Osteocyte (in vitro differentiated cells): Measurements from ENCODE around the gene TBCEL. TPM values are rescaled to one million over a fixed set of nuclear protein-coding genes. Genes with fewer than 3 reads are reported as not detected.

ENCODE experiments used
- DNase-seq: peaks from one replicate; pipeline ENCODE4 v3.0.0; 2021; ENCODE audit warnings: mixed read lengths; ENCODE audit not compliant: unreplicated experiment; ENCODE audit errors: extremely low spot score
- H3K27ac Mint-ChIP-seq: one replicate; pipeline ENCODE4 v1.8.0; 2021; ENCODE audit warnings: mild to moderate bottlenecking, mixed read lengths; ENCODE audit not compliant: unreplicated experiment
- H3K27me3 Mint-ChIP-seq: one replicate; pipeline ENCODE4 v1.8.0; 2021; ENCODE audit warnings: mixed read lengths; ENCODE audit not compliant: unreplicated experiment
- H3K36me3 Mint-ChIP-seq: one replicate; pipeline ENCODE4 v1.8.0; 2021; ENCODE audit warnings: mixed read lengths; ENCODE audit not compliant: unreplicated experiment
- H3K4me1 Mint-ChIP-seq: one replicate; pipeline ENCODE4 v1.8.0; 2021; ENCODE audit warnings: mixed read lengths; ENCODE audit not compliant: unreplicated experiment
- H3K4me3 Mint-ChIP-seq: one replicate; pipeline ENCODE4 v1.8.0; 2021; ENCODE audit warnings: mild to moderate bottlenecking, moderate library complexity, mixed read lengths; ENCODE audit not compliant: unreplicated experiment
- H3K9me3 Mint-ChIP-seq: one replicate; pipeline ENCODE4 v1.8.0; 2021; ENCODE audit warnings: mixed read lengths; ENCODE audit not compliant: unreplicated experiment
- CTCF ChIP-seq: fragments of 200-600 bp; sonication (generic); IDR thresholded peaks from 2 replicates; pipeline ENCODE4 v1.5.0; 2021; ENCODE audit warnings: antibody characterized with exemption, mild to moderate bottlenecking, moderate library complexity
- total RNA-seq: library from RNA; stranded (reverse); gene quantifications from 2 replicates; pipeline ENCODE4 v1.2.1, GENCODE V29; 2021

Gene TBCEL
- total RNA-seq, 1 donor from 2014 or later: 40.4 TPM

- no peak overlapping the region for H3K4me3 Mint-ChIP-seq
- no peak for TF ChIP-seq CTCF
- H3K27ac Mint-ChIP-seq: no peak overlapping the region
- H3K27me3 Mint-ChIP-seq: no peaks in the 10 kb centered on the region
- peaks cover 6% of the 10 kb centered on the region for H3K9me3 Mint-ChIP-seq
- DNase-seq: no peak
- H3K4me1 Mint-ChIP-seq: no peaks in the 10 kb centered on the region
- no peaks in the 10 kb centered on the region for H3K36me3 Mint-ChIP-seq
These were observed 110.9 kb downstream of the TBCEL start for GRCh38 chr11:121134741-121135312.

- Mint-ChIP-seq H3K4me3 (no peak overlapping the region), H3K4me1 (no peaks in the 10 kb centered on the region), H3K36me3 (no peaks in the 10 kb centered on the region), H3K27me3 (no peaks in the 10 kb centered on the region), H3K9me3 (peaks cover 6% of the 10 kb centered on the region), H3K27ac (no peak overlapping the region)
- no peak for DNase-seq
- TF ChIP-seq CTCF: no peak
These were observed 113.1 kb downstream of the TBCEL start for GRCh38 chr11:121137005-121137404.

GRCh38 chr11:121138259-121138658, 114.4 kb downstream of the TBCEL start:
- no peaks in the 10 kb centered on the region for H3K36me3 Mint-ChIP-seq
- no peak overlapping the region for H3K4me3 Mint-ChIP-seq
- TF ChIP-seq CTCF: no peak
- H3K9me3 Mint-ChIP-seq: no peaks in the 10 kb centered on the region
- no peaks in the 10 kb centered on the region for H3K4me1 Mint-ChIP-seq
- H3K27me3 Mint-ChIP-seq: no peaks in the 10 kb centered on the region
- no peak for DNase-seq
- no peak overlapping the region for H3K27ac Mint-ChIP-seq

GRCh38 chr11:121140369-121140768, 116.5 kb downstream of the TBCEL start:
- Mint-ChIP-seq H3K4me3 (no peak overlapping the region), H3K36me3 (no peaks in the 10 kb centered on the region), H3K27ac (no peak overlapping the region), H3K4me1 (no peaks in the 10 kb centered on the region), H3K9me3 (no peaks in the 10 kb centered on the region), H3K27me3 (no peaks in the 10 kb centered on the region)
- DNase-seq: no peak
- TF ChIP-seq CTCF: no peak

Other genes starting within 250 kb of the TBCEL start
- 0.94 and 1.3 TPM in 2 replicates for gene TECTA, start 77.1 kb downstream of the TBCEL start, total RNA-seq